GM19463 (cell line): ENCODE results near the gene EIF1AX.
"Not testable (repeated sequence)": the region's sequence is repeated elsewhere in the genome, so short reads cannot be mapped to it uniquely, and the experiment has no call there.

ENCODE experiments used
- ATAC-seq: cut with Tn5 transposase; IDR thresholded peaks from one replicate; pipeline ENCODE4 v1.9.1; 2021; ENCODE audit warnings: mild to moderate bottlenecking, moderate library complexity; ENCODE audit not compliant: unreplicated experiment

The EIF1AX gene

DNA sequence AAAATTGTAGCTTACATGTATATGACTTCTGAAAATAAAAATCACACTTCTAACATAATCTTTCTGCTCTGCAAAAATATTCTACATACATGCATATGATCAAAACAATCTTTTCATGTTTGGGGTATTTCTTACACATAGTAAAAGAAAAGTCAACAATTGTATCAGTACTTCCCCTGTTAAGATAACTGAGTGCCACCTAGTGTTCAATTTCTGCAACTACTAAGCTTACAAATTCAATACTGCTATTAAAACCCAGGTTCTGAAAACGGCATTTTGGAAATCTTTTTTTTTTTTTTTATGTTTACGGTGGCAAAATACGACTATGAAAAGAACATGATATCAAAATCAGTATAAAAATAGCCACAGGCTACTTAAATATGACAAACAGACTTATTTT, 14.2 kb downstream of the EIF1AX start:
- ATAC-seq, result not testable (repeated sequence)

DNA sequence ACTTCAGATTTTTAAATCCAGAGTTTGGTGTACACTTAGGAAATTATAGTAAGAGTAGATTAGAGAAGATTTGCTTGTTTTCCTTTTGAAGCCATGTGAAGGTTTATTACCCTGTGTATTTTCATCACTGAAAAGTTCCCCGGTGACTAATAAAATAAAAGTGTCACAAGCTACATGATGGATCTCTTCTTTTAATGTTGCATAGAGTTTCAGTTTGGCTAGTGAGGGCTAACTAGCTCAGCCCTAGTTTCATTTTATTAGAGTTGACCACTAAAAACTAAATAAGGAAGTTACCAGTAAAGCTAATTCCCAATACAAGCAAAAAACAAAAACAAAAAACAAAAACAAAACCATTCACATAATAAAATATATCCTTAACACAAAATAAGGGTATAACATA, 14.8 kb downstream of the EIF1AX start:
- peak; percentile 65 for ATAC-seq

DNA sequence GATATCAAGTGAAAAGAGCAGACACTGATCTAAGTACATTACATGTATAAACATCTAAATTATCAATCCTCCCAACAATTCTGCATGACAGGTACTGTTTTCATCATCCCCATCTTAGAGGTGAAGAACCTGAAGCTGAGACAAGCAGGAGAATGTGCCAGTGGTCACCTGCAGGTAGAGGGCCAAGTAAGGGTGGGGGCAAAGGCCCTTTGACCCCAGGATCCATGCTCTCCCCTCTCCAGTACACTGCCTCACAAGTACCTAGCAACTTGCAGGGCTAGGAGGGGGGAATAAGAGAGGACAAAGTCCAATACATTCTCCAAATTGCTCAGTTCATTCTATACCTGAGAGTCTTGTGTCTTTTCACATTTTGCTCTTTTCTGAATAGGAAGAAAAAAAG, 16.7 kb downstream of the EIF1AX start:
- ATAC-seq, result no peak

DNA sequence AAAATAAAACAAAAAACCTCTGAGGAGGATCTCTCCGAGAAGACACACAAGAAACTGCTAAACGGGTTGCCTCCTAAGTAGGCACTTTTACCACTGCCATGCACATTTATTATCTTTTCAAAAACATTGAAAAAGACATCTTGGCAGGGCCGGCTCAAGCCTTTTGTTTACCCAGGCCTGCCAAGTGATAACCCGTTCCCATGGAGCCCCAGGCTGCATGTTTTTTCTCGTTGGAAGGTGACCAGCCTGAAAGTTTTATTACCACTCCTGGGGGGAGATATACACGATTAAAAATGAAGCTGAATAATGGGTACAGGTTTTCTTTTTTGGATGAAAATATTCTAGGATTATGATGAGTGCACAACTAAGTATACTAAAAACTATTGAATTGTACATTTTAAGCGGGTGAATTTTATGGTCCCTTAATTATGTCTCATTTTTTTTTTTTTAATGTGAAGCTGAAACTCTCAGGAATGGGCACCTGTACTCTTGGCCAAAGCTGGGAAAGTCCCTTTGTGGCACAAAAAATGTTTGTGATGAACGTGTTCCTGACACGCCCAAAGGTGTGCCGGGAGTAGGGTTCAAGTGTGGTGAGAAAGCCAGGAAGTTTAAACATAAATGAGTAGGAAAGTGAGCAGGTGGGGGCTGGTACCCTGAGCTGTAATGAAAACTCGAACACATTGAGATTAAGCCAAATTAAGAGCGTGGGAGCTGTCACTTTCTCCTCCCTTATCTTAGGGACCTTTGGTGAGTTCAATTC, 23.4 kb downstream of the EIF1AX start:
- ATAC-seq, result no peak

DNA sequence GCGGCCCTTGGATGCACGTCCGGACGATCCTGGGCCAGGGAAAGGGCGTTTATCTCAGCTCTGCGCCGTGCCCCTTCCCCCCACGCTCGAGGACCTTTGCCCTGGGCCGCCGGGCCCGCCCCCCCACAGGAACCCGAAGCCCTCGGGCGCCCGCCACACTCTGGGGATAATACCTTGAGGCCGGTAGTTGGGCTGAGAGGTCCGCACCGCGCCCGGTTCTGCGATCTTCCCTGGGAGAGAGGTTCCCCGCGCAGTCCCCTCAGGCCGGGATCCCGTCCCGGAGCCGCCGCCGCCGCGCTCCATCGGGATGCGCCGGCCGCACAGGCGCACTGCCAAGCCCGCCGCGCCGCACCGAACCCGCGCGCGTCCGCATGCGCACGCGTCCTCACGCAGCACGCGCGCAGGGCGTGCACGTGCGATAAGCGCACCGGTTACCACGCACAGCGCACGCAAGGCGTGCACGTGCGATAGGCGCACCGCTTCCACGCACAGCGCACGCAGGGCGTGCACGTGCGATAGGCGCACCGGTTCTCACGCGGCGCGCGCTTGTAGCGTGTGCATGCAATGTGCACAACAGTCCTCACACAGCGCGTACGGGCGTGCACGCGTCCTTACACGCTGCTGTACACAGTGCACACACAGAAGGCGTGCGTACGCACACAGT, 24.9 kb downstream of the EIF1AX start, which contains the start of gene MAP7D2:
TSS of gene MAP7D2 (minus strand) at position 331 of the 664 bp plus-strand sequence. CDS start at position 303, 28 bp downstream.
- ATAC-seq, result no peak

DNA sequence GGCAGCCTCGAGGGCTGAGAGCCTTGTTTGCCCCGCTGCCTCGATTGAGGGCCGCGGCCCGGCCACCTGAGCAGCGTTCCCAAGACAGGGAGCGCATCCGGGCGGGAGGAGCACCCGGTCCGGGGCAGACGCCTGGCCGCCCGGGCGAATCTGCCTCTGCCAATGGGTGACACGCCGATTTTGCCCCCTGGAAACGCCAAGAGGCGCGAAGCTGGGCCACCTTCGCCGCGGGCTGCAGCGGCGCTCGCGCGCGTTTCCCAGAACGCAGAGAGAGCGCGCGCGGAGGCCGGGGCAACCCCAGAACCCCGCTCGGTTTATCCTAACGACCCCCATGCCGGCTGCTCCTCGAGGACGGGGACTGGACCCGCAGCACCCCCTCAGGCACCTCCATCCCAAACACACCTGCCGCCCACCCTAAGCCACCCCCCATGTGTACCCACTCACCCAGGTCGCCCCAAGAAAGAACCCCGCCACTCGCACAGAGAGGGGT, 25.5 kb downstream of the EIF1AX start:
- ATAC-seq, result no peak

DNA sequence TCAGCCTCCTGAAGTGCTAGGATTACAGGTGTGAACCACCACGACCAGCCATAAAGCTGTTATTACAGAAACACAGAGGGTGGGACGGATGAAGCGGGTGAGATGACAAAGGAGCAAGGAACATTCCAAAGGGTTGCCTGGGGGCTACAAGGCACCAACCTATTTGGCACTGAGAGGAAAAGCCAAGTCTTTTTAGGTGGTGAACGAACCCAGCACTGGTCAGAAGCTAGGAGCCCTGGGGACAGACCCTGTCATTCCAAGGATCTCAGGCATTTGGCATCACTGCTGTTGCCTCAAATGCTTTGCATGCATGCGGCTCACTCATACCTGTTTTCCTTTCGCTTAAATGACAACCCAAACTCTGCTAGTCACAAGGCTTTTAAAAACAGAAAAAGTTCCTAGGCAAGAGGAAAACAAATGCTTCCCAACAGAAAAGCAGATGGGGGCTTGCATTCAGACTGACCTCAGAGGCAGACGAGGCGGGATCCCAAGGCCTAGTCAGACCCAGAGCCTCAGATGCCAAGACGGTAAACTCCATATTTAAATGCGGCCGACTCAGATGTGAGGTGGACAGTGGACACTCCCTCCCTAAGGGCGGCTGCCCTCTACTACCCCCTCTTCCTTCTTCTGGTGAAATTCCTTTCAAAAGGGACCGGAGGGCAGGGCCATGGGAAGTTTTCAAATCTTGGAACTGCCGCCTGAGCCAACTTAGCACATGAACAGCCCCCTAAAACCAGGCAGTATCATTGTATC, 29.4 kb downstream of the EIF1AX start:
- ATAC-seq, result no peak

DNA sequence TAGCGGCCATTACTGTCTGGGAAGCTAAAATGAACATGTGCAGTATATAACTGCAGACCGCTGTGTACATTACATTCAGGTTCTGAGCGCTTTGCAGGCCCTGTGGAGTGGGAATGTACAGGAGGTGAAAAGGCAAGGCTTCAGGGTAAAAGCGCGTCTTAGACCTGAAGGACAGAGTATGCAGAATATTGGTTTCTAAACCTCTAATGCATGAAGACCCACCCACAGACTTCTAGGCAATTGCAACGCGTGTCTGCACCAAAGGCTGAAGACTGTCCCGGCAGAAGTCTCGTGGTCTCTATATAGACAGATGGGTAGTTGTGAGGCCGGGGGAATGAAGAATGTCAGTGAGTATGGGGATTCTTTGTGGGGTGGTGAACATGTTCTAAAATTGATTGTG, 30.4 kb downstream of the EIF1AX start:
- no peak for ATAC-seq

DNA sequence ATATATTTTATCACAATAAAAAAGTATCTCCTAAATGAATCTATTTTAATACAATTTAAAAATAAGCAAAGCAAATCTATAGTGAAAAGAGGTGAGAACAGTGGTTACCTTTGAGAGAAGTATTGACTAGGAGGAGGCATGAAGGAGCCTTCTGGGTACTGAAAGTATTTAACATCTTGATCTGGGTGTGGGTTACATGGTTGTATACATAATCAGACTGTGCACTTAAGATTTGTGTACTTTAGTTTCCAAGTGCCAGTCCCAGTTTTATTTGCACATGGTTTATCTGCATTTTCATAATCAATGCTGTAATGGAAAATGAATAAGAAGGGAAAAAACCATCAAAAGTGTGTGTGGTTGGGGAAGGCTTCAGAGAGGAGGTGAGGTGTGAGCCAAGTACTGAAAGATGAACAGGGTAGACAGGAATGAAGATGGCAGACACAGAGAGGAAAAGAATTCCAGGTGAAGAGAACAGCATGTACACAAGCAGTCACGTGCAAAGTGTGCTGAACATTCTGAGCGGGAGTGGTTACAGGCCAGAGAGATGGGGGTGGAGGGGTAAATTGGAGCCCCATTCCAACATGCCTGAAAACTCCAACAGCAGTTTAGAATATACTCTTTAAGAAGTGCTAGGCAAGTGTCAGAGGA, 39.6 kb downstream of the EIF1AX start:
- ATAC-seq, result no peak

DNA sequence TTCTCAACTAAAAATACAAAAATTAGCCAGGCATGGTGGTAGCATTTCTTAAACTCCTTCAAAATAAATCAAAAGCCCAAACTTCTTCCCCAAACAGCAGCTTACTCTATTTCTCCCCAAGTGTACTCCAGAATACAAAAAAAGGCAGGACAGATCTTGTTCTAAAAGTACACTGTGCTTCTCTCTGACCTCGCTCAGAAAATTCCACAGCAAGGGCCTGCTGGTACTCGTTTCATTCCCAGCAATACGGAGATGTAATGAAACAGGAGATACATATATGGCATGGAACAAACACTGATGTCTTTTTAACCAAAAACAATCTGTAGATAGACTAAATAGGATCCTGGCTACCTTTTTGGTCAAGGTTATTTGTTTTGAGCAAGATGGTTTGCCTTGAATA, 50.1 kb downstream of the EIF1AX start:
- no peak for ATAC-seq

DNA sequence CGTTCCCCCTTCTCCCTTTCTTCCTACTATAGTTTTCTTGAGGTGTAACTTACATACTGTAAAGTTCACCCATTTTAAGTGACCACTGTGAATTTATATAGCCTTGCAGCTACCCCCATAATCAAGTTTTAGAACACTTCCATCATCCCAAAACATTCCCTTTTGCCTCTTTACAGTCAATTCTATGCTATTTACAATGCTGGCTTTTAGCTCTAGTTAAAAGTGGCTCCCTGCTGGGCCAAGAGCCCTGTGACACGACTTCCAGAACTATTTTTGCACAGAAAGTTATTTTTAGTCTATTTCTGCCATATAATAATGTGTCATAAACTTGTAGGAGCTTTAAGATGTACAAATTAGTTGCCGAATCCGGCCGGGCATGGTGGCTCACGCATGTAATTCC, 51.8 kb downstream of the EIF1AX start:
- ATAC-seq, result no peak

DNA sequence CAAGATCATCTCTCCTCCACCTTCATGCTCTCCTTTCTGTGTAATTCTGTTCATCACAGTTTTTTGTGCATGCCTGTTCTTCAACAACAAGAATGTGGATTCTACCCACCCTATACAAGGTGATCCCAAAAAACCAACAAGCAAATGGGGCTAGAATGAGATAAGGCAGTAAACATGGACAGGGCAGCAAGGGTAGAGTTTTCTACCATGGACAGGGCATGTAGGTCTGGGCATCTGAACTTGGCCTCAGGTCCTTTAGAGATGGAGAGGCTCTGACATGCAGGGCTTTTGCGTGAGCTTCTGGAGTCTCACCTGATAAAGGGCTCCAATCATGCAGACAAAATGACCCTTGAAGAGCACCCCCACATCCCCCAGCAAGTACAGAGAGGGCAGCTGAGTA, 61.4 kb downstream of the EIF1AX start:
- ATAC-seq, result no peak
